Mammary epithelial cell (primary cell): Measurements from ENCODE around the gene EIF3L.

Experiments
- CTCF ChIP-seq, 2 donors: IDR thresholded peaks in 1 of 2; conservative IDR thresholded peaks in 1 of 2; 2 replicates each; pipeline ENCODE4 v1.5.1; 2011 to 2012; ENCODE audit warnings: inconsistent platforms in 2 of 2, low read length in 2 of 2, mild to moderate bottlenecking in 2 of 2, control low read depth in 1 of 2, low read depth in 1 of 2; ENCODE audit not compliant: insufficient read depth in 1 of 2; ENCODE audit errors: extremely low read depth in 1 of 2
- EZH2 ChIP-seq: IDR thresholded peaks from 2 replicates; pipeline ENCODE4 v1.6.1; 2012; ENCODE audit warnings: low read length, inconsistent platforms, borderline replicate concordance

DNA sequence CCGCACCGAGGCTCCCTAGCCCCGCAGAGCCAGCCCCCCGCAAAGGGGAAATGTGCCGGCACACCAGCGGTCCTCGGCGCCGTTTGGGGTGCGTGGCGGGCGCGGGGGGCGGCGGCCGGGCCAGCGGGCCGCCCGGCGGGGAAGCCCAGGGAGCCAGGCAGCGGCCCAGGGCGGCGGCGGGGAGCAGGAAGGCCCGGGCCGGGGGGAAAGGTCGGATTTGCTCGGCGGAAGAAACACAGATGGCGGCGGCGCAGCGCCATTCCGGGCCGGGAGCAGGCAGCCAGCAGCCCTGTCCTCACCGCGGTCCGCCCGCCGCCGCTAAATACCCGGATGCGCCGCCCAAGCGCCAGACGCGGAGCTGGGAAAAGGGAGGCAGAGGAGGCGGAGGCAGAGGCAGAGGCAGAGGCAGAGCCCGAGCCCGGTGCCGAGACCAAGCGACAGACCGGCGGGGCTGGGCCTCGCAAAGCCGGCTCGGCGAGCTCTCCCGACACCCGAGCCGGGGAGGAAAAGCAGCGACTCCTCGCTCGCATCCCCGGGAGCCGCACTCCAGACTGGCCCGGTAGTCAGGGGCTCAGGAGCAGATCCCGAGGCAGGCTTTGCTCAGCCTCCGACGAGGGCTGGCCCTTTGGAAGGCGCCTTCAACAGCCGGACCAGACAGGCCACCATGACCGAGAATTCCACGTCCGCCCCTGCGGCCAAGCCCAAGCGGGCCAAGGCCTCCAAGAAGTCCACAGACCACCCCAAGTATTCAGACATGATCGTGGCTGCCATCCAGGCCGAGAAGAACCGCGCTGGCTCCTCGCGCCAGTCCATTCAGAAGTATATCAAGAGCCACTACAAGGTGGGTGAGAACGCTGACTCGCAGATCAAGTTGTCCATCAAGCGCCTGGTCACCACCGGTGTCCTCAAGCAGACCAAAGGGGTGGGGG, 44.1 kb upstream of the EIF3L start:
- TF ChIP-seq CTCF (conservative IDR thresholded peaks at IDR 0.05 in 1 of 2, IDR thresholded peaks at IDR 0.05 in 1 of 2; ENCODE audit: extremely low read depth in 1 of 2, insufficient read depth in 1 of 2, low read depth in 1 of 2, low read length in 2 of 2) (no peak), EZH2 (no peak)
